SK-N-SH (cell line): ENCODE measurements around the gene BRINP3. TPM values are rescaled to one million over a fixed set of nuclear protein-coding genes. Genes with fewer than 3 reads are reported as not detected.

Experiments used
- CTCF ChIA-PET: fragments of 300-600, 350-600 bp; formaldehyde crosslinking; extraction: SDS; loops from one replicate; lab custom pipeline; 2021; lab: Yijun Ruan, JAX
- POLR2A ChIA-PET: fragments of 350-600 bp; sonication (Branson Sonifier 250); formaldehyde crosslinking; extraction: SDS; loops from one replicate; lab custom pipeline; 2020; ENCODE audit warnings: antibody characterized with exemption, inconsistent platforms; lab: Yijun Ruan, JAX
- DNase-seq: peaks from one replicate; pipeline ENCODE4 v3.0.0; 2012
- H2AFZ ChIP-seq: fragments of 200-600 bp; sonication (generic); 2 replicates; pipeline ENCODE4 v1.8.1; 2016; ENCODE audit warnings: antibody characterized with exemption, mild to moderate bottlenecking, low read depth
- H3F3A ChIP-seq: fragments of 200-600 bp; sonication (generic); replicated peaks from 2 replicates; pipeline ENCODE3; 2016; ENCODE audit warnings: antibody characterized with exemption, mild to moderate bottlenecking; ENCODE audit not compliant: insufficient read depth
- H3K27ac ChIP-seq, 2 experiments: fragments of 200-500 bp in 1 of 2; fragments of 200-600 bp in 1 of 2; sonication (Bioruptor generic) in 1 of 2; sonication (generic), shearing (Covaris generic) in 1 of 2; 2 replicates each; pipeline versions ENCODE4 v1.5.1 to v1.6.1; 2014 to 2016; ENCODE audit warnings: low read depth in 2 of 2, inconsistent platforms in 1 of 2, low read length in 1 of 2, mild to moderate bottlenecking in 1 of 2, mixed read lengths in 1 of 2
- H3K27me3 ChIP-seq: fragments of 200-600 bp; sonication (generic), shearing (Covaris generic); 2 replicates; pipeline ENCODE4 v1.6.1; 2016; ENCODE audit warnings: mixed run types; ENCODE audit not compliant: insufficient read depth
- H3K36me3 ChIP-seq, 2 experiments: fragments of 200-500 bp in 1 of 2; fragments of 200-600 bp in 1 of 2; sonication (Bioruptor generic) in 1 of 2; sonication (generic) in 1 of 2; replicated peaks in 1 of 2; 2 replicates each; pipeline versions ENCODE3 to v1.5.1; 2014 to 2016; ENCODE audit warnings: low read length in 1 of 2, mild to moderate bottlenecking in 1 of 2; ENCODE audit not compliant: insufficient read depth in 2 of 2, control insufficient read depth in 1 of 2
- H3K4me1 ChIP-seq, 2 experiments: fragments of 200-500 bp in 1 of 2; fragments of 200-600 bp in 1 of 2; sonication (Bioruptor generic) in 1 of 2; sonication (generic), shearing (Covaris generic) in 1 of 2; 2 replicates each; pipeline versions ENCODE4 v1.5.1 to v1.6.1; 2014 to 2016; ENCODE audit warnings: low read depth in 1 of 2, low read length in 1 of 2, mixed run types in 1 of 2; ENCODE audit not compliant: insufficient read depth in 2 of 2, control insufficient read depth in 1 of 2
- H3K4me2 ChIP-seq: fragments of 200-600 bp; sonication (generic), shearing (Covaris generic); 2 replicates; pipeline ENCODE4 v1.6.1; 2017; ENCODE audit warnings: mixed run types
- H3K4me3 ChIP-seq, 2 experiments: fragments of 200-500 bp in 1 of 2; fragments of 200-600 bp in 1 of 2; sonication (Bioruptor generic) in 1 of 2; sonication (generic), shearing (Covaris generic) in 1 of 2; 2 replicates each; pipeline versions ENCODE4 v1.5.1 to v1.8.1; 2014 to 2016; ENCODE audit warnings: low read depth in 2 of 2, inconsistent platforms in 1 of 2, low read length in 1 of 2, mild to moderate bottlenecking in 1 of 2, mixed read lengths in 1 of 2, moderate library complexity in 1 of 2
- H3K79me2 ChIP-seq: fragments of 200-600 bp; sonication (generic); 2 replicates; pipeline ENCODE4 v1.8.1; 2017; ENCODE audit warnings: mild to moderate bottlenecking; ENCODE audit not compliant: insufficient read depth
- H3K9ac ChIP-seq: fragments of 200-600 bp; sonication (generic); 2 replicates; pipeline ENCODE4 v1.6.1; 2017; ENCODE audit warnings: mixed run types
- H3K9me2 ChIP-seq: fragments of 200-600 bp; sonication (generic); 2 replicates; pipeline ENCODE4 v1.6.1; 2017; ENCODE audit warnings: mixed run types
- H3K9me3 ChIP-seq: fragments of 200-600 bp; sonication (generic); 2 replicates; pipeline ENCODE4 v1.6.1; 2017; ENCODE audit warnings: mixed run types, mild to moderate bottlenecking, moderate library complexity
- H4K20me1 ChIP-seq: fragments of 200-600 bp; sonication (generic); 2 replicates; pipeline ENCODE4 v1.6.1; 2017; ENCODE audit warnings: mild to moderate bottlenecking, mixed run types; ENCODE audit not compliant: insufficient read depth
- CHD2 ChIP-seq: fragments of 150-350 bp; IDR thresholded peaks from 2 replicates; pipeline ENCODE4 v1.6.1; 2018; ENCODE audit warnings: low read length; ENCODE audit not compliant: partially characterized antibody
- ELF1 ChIP-seq: IDR thresholded peaks from 2 replicates; pipeline ENCODE4 v1.4.0; 2012
- EP300 ChIP-seq, 2 experiments: IDR thresholded peaks; 2 replicates each; pipeline versions ENCODE4 v1.4.0 to v1.6.1; 2012; ENCODE audit warnings: borderline replicate concordance in 1 of 2, low read depth in 1 of 2, low read length in 1 of 2
- EZH2phosphoT487 ChIP-seq: fragments of 200-600 bp; sonication (generic); IDR thresholded peaks from 2 replicates; pipeline ENCODE4 v1.6.1; 2017; ENCODE audit warnings: low read depth, mixed run types, mild to moderate bottlenecking, antibody characterized with exemption, moderate library complexity, borderline replicate concordance
- FOXJ3 ChIP-seq: sonication (generic); formaldehyde crosslinking; IDR thresholded peaks from 2 replicates; pipeline ENCODE4 v1.5.1; 2020; ENCODE audit warnings: mild to moderate bottlenecking, missing genetic modification reagents
- FOXM1 ChIP-seq: IDR thresholded peaks from 2 replicates; pipeline ENCODE4 v1.4.0; 2012; ENCODE audit warnings: low read depth, mild to moderate bottlenecking
- GATA2 ChIP-seq: sonication (generic); formaldehyde crosslinking; IDR thresholded peaks from 2 replicates; pipeline ENCODE4 v1.5.0; 2020; ENCODE audit warnings: mild to moderate bottlenecking, missing genetic modification reagents
- JUND ChIP-seq: IDR thresholded peaks from 2 replicates; pipeline ENCODE4 v1.4.0; 2012
- MEF2A ChIP-seq: IDR thresholded peaks from 2 replicates; pipeline ENCODE4 v1.4.0; 2012; ENCODE audit warnings: low read depth, borderline replicate concordance
- NFIC ChIP-seq: IDR thresholded peaks from 2 replicates; pipeline ENCODE4 v1.4.0; 2012; ENCODE audit warnings: borderline replicate concordance
- NRF1 ChIP-seq: IDR thresholded peaks from 2 replicates; pipeline ENCODE4 v1.6.1; 2012; ENCODE audit warnings: low read depth, mild to moderate bottlenecking, low read length
- POLR2AphosphoS5 ChIP-seq: IDR thresholded peaks from 2 replicates; pipeline ENCODE4 v1.6.1; 2012; ENCODE audit warnings: low read depth, low read length
- RCOR1 ChIP-seq: fragments of 150-350 bp; IDR thresholded peaks from 2 replicates; pipeline ENCODE4 v1.6.1; 2017; ENCODE audit warnings: antibody characterized with exemption, low read length
- RFX5 ChIP-seq: IDR thresholded peaks from 2 replicates; pipeline ENCODE4 v1.6.1; 2012; ENCODE audit warnings: mild to moderate bottlenecking, improper control_type of control experiment, low read length
- TCF12 ChIP-seq: IDR thresholded peaks from 2 replicates; pipeline ENCODE4 v1.4.0; 2012
- TEAD4 ChIP-seq: IDR thresholded peaks from 2 replicates; pipeline ENCODE4 v1.4.0; 2012; ENCODE audit warnings: mild to moderate bottlenecking, borderline replicate concordance; ENCODE audit not compliant: insufficient read depth
- YY1 ChIP-seq: IDR thresholded peaks from 2 replicates; pipeline ENCODE4 v1.4.0; 2012; ENCODE audit warnings: low read depth, mild to moderate bottlenecking
- WGBS: methylation state at CpG from one replicate; pipeline ENCODE4 v1.1.6; 2017; ENCODE audit warnings: low lambda C conversion rate; 5-methylcytosine and 5-hydroxymethylcytosine counted together
- polyA plus RNA-seq, 3 experiments: library from polyadenylated mRNA; depleted of rRNA; stranded (reverse); fragments of >200 nt; gene quantifications; 2 replicates each; pipeline ENCODE4 v1.2.3, GENCODE V29; 2012
- TF ChIP-seq, protein P1 (sequence below): IDR thresholded peaks from 2 replicates; pipeline ENCODE4 v1.4.0; 2012; ENCODE audit warnings: low read depth
- TF ChIP-seq, protein P2 (sequence below): fragments of 150-350 bp; IDR thresholded peaks from 2 replicates; pipeline ENCODE4 v1.6.1; 2016; ENCODE audit warnings: mild to moderate bottlenecking, low read depth, low read length
- TF ChIP-seq, protein P3 (sequence below): IDR thresholded peaks from 2 replicates; pipeline ENCODE4 v1.4.0; 2012; ENCODE audit warnings: low read depth, borderline replicate concordance
- TF ChIP-seq, protein P4 (sequence below): fragments of 200-600 bp; sonication (generic); IDR thresholded peaks from 2 replicates; pipeline ENCODE4 v1.6.1; 2017; ENCODE audit warnings: antibody characterized with exemption, mild to moderate bottlenecking, moderate library complexity

BRINP3 gene
- polyA plus RNA-seq, 1 of the 3 experiments (the other 2 are of a cell fraction), result not detected

DNA sequence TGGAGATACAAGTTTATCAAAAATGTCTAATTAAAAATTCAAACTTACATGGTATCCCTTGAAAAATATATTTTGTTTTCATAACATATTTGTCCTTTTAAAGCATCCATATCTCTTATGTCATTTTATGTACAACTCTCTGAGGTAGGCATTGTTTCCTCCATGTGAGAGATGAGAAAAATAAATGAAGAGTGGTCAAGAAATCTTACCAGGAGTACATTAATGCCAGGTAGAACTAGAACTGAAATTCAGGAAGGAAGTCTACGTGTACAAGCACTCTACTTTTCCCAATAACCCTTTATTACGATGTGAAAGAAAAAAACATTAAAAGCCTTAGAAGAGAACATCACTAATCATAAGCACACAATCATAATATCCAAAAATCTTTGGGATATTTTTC, 5.6 kb downstream of the BRINP3 start:
- Histone ChIP-seq H3K9me3 (no peaks in the 10 kb centered on the region), H3K79me2 (no peaks in the 10 kb centered on the region), H3F3A (peaks cover 2% of the 10 kb centered on the region), H3K9ac (no peak overlapping the region), H3K4me3 (no peak overlapping the region), H2AFZ (peak overlapping the region; percentile 31; the same call in 1 of the 2 replicates), H3K27me3 (no peaks in the 10 kb centered on the region), H3K9me2 (no peaks in the 10 kb centered on the region; the same call in 1 of the 2 replicates), H4K20me1 (no peaks in the 10 kb centered on the region), H3K4me1 (no peaks in the 10 kb centered on the region; a peak in 1 of 4 replicates), H3K36me3 (no peaks in the 10 kb centered on the region), H3K27ac (no peak overlapping the region), H3K4me2 (no peak overlapping the region)
- TF ChIP-seq MEF2A (no peak), EZH2phosphoT487 (no peak), POLR2AphosphoS5 (no peak), EP300 (IDR thresholded peaks at IDR 0.05; ENCODE audit: borderline replicate concordance in 1 of 2, low read depth in 1 of 2, low read length in 1 of 2) (no peak), FOXM1 (no peak), JUND (no peak), TCF12 (no peak), NRF1 (no peak), TEAD4 (no peak), RCOR1 (no peak), YY1 (no peak), NFIC (no peak), CHD2 (no peak), ELF1 (no peak)
- TF ChIP-seq, protein P1, sequence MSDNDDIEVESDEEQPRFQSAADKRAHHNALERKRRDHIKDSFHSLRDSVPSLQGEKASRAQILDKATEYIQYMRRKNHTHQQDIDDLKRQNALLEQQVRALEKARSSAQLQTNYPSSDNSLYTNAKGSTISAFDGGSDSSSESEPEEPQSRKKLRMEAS, result no peak
- TF ChIP-seq, protein P2, sequence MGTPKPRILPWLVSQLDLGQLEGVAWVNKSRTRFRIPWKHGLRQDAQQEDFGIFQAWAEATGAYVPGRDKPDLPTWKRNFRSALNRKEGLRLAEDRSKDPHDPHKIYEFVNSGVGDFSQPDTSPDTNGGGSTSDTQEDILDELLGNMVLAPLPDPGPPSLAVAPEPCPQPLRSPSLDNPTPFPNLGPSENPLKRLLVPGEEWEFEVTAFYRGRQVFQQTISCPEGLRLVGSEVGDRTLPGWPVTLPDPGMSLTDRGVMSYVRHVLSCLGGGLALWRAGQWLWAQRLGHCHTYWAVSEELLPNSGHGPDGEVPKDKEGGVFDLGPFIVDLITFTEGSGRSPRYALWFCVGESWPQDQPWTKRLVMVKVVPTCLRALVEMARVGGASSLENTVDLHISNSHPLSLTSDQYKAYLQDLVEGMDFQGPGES, result no peak
- TF ChIP-seq, protein P3, sequence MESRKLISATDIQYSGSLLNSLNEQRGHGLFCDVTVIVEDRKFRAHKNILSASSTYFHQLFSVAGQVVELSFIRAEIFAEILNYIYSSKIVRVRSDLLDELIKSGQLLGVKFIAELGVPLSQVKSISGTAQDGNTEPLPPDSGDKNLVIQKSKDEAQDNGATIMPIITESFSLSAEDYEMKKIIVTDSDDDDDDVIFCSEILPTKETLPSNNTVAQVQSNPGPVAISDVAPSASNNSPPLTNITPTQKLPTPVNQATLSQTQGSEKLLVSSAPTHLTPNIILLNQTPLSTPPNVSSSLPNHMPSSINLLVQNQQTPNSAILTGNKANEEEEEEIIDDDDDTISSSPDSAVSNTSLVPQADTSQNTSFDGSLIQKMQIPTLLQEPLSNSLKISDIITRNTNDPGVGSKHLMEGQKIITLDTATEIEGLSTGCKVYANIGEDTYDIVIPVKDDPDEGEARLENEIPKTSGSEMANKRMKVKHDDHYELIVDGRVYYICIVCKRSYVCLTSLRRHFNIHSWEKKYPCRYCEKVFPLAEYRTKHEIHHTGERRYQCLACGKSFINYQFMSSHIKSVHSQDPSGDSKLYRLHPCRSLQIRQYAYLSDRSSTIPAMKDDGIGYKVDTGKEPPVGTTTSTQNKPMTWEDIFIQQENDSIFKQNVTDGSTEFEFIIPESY, result no peak
- ChIA-PET CTCF (no interaction called here), POLR2A (no interaction called here)
- WGBS, result 52% methylated on average over 2 of the region's 2 CpGs
- no peak for DNase-seq

DNA sequence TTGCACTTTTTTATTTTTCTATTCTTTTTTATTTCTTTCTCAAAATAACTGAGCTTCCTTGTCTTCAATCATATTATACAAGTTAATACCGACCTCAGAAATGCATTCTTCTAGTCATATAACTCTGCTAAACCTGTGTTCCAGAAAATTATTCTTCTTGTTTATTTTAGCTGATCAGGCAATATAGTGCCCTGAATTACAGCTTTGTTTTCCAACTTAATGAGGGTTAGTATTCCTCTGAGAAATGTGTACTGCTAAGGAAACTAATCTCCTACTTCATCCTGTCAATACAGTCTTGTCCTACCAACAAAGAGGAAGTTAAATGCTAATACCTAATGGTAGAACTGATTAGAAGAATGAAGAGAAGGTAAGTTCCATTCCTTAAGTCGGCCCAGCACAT, 13.0 kb downstream of the BRINP3 start:
- no peaks in the 10 kb centered on the region for H3K79me2 ChIP-seq
- H3K4me3 ChIP-seq, result no peak overlapping the region
- H2AFZ ChIP-seq, result peak overlapping the region; percentile 29; the same call in 1 of the 2 replicates
- TF ChIP-seq FOXJ3 (CRISPR knock-in tag), result no peak
- TF ChIP-seq, protein P4, sequence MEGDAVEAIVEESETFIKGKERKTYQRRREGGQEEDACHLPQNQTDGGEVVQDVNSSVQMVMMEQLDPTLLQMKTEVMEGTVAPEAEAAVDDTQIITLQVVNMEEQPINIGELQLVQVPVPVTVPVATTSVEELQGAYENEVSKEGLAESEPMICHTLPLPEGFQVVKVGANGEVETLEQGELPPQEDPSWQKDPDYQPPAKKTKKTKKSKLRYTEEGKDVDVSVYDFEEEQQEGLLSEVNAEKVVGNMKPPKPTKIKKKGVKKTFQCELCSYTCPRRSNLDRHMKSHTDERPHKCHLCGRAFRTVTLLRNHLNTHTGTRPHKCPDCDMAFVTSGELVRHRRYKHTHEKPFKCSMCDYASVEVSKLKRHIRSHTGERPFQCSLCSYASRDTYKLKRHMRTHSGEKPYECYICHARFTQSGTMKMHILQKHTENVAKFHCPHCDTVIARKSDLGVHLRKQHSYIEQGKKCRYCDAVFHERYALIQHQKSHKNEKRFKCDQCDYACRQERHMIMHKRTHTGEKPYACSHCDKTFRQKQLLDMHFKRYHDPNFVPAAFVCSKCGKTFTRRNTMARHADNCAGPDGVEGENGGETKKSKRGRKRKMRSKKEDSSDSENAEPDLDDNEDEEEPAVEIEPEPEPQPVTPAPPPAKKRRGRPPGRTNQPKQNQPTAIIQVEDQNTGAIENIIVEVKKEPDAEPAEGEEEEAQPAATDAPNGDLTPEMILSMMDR, result no peak
- TF ChIP-seq MEF2A, result no peak
- TF ChIP-seq TCF12, result no peak
- no peak for TF ChIP-seq GATA2 (CRISPR knock-in tag)
- no peak for TF ChIP-seq RFX5
- no peaks in the 10 kb centered on the region for H3K36me3 ChIP-seq
- ChIA-PET CTCF (no interaction called here), POLR2A (no interaction called here)
- peaks cover 9% of the 10 kb centered on the region for H3F3A ChIP-seq
- H3K27ac ChIP-seq, result no peak overlapping the region
- 42% methylated on average over 2 of the region's 2 CpGs for WGBS
- H3K4me1 ChIP-seq, result no peaks in the 10 kb centered on the region
- DNase-seq, result no peak
- H3K4me2 ChIP-seq, result no peak overlapping the region
- H3K9me2 ChIP-seq, result no peaks in the 10 kb centered on the region; the same call in 1 of the 2 replicates
- no peaks in the 10 kb centered on the region for H3K9me3 ChIP-seq
- no peaks in the 10 kb centered on the region for H3K27me3 ChIP-seq
- H3K9ac ChIP-seq, result no peak overlapping the region
- H4K20me1 ChIP-seq, result no peaks in the 10 kb centered on the region
